Right lobe of liver (tissue), 6 donors: ENCODE data around the gene TFB2M. TPM values are rescaled to one million over a fixed set of nuclear protein-coding genes. Genes with fewer than 3 reads are reported as not detected.

Experiments
- ATAC-seq, 4 donors: fragments of 200-7000 bp; cut with Tn5 transposase; one replicate each; pipeline ENCODE4 v1.9.1; 2020; ENCODE audit warnings: mild to moderate bottlenecking in 4 of 4, moderate library complexity in 4 of 4
- DNase-seq, 3 donors: peaks; one replicate each; pipeline ENCODE4 v3.0.0-alpha.2; 2020
- H3K27ac ChIP-seq, 3 donors: fragments of 200-600 bp; one replicate each; pipeline ENCODE4 v1.8.0; 2022
- H3K27me3 ChIP-seq, 2 donors: fragments of 200-600 bp; one replicate each; pipeline ENCODE4 v1.8.0; 2022
- H3K36me3 ChIP-seq, 4 donors: fragments of 200-600 bp; sonication (generic) in 1 of 4; one replicate each; pipeline versions ENCODE4 v1.5.1 to v1.8.0; 2017 to 2022; ENCODE audit warnings: control low read depth in 1 of 4
- H3K4me1 ChIP-seq, 4 donors: fragments of 200-600 bp; sonication (generic) in 1 of 4; one replicate each; pipeline versions ENCODE4 v1.5.1 to v1.8.0; 2017 to 2022; ENCODE audit warnings: control low read depth in 1 of 4
- H3K4me3 ChIP-seq, 3 donors: fragments of 200-600 bp; one replicate each; pipeline ENCODE4 v1.8.0; 2022
- H3K9me3 ChIP-seq, 4 donors: fragments of 200-600 bp; sonication (generic) in 1 of 4; one replicate each; pipeline versions ENCODE4 v1.5.1 to v1.8.0; 2017 to 2022; ENCODE audit warnings: control low read depth in 1 of 4
- POLR2A ChIP-seq: fragments of 450-650 bp; IDR thresholded peaks from one replicate; pipeline ENCODE4 v1.6.1; 2017; ENCODE audit warnings: antibody characterized with exemption, mild to moderate bottlenecking
- WGBS: methylation state at CpG from one replicate; pipeline ENCODE4 v1.1.6; 2018; ENCODE audit warnings: low coverage, low lambda C conversion rate; ENCODE audit not compliant: insufficient coverage; ENCODE audit errors: missing lambda C conversion rate; 5-methylcytosine and 5-hydroxymethylcytosine counted together
- intact Hi-C, 2 donors: fragments of 100-400 bp; cut with DNase I; formaldehyde crosslinking; loops; one replicate each; pipeline versions ENCODE4 v1.11.2 to v1.14.1; 2022
- total RNA-seq, 6 experiments: library from RNA; depleted of rRNA in 2 of 6; stranded (reverse); fragments of >200 nt in 2 of 6; fragmentation: NEBNext Ultra II Directional in 3 of 6; extraction: Animal tissue kit (Norgen Biotek cat#: 25700) in 3 of 6; gene quantifications; one replicate each; pipeline versions ENCODE4 v1.1.0 to v1.2.4, GENCODE V29; 2016 to 2023
- TF ChIP-seq, protein P1 (sequence below), 4 donors: fragments of 200-600 bp in 3 of 4; fragments of 450-650 bp in 1 of 4; IDR thresholded peaks; one replicate each; pipeline versions ENCODE4 v1.5.1 to v1.8.0; 2016 to 2022; ENCODE audit warnings: antibody characterized with exemption in 4 of 4, mild to moderate bottlenecking in 2 of 4
- donor health status: DM: no; HTN: yes; CAD: no.
- donor health status: DM: no; HTN: no; CAD: no.
- donor health status: DM: no; HTN: no; CAD: no.
- donor health status: DM: no; HTN: yes; CAD: no.
- donor health status: DM: no; HTN: yes; CAD: no.

Gene TFB2M
- total RNA-seq, 6 experiments from 2014 or later, result 13.1 to 24.8 (median 19.6) TPM

DNA sequence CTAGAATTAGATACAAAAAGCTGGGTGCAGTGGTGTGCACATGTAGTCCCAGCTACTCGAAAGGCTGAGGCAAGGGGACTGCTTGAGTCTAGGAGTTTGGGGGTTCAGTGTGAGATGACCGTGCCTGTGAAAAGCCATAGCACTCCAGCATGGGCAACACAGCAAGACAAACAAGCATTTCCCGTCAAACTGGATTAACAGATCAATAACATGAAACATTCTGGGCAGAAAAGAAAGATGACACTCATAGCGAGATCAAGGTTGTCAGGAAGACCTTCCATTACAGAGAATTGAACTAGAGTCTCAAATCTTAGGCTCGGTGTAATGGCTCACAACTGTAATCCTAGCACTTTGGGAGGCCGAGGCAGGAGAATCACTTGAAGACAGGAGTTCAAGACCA, 14.0 kb downstream of the TFB2M start:
- H3K9me3 ChIP-seq, result no peaks in the 10 kb centered on the region
- H3K36me3 ChIP-seq, result peaks cover 0 to 30% (median 15%) of the 10 kb centered on the region in 4 donors
- peak overlapping the region in 1 of 3 donors; percentile 64 for H3K27ac ChIP-seq
- H3K27me3 ChIP-seq, result no peaks in the 10 kb centered on the region
- ATAC-seq, result peak in 3 of 4 donors; percentile 54 to 74 (median 68)
- no peak for TF ChIP-seq POLR2A
- TF ChIP-seq, protein P1, sequence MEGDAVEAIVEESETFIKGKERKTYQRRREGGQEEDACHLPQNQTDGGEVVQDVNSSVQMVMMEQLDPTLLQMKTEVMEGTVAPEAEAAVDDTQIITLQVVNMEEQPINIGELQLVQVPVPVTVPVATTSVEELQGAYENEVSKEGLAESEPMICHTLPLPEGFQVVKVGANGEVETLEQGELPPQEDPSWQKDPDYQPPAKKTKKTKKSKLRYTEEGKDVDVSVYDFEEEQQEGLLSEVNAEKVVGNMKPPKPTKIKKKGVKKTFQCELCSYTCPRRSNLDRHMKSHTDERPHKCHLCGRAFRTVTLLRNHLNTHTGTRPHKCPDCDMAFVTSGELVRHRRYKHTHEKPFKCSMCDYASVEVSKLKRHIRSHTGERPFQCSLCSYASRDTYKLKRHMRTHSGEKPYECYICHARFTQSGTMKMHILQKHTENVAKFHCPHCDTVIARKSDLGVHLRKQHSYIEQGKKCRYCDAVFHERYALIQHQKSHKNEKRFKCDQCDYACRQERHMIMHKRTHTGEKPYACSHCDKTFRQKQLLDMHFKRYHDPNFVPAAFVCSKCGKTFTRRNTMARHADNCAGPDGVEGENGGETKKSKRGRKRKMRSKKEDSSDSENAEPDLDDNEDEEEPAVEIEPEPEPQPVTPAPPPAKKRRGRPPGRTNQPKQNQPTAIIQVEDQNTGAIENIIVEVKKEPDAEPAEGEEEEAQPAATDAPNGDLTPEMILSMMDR (IDR thresholded peaks at IDR 0.05), result no peak
- peaks cover 0 to 43% (median 2%) of the 10 kb centered on the region in 4 donors for H3K4me1 ChIP-seq
- intact Hi-C loops, result no loop called here
- DNase-seq, result no peak
- 32% methylated on average over 5 of the region's 6 CpGs for WGBS
- H3K4me3 ChIP-seq, result no peak overlapping the region

DNA sequence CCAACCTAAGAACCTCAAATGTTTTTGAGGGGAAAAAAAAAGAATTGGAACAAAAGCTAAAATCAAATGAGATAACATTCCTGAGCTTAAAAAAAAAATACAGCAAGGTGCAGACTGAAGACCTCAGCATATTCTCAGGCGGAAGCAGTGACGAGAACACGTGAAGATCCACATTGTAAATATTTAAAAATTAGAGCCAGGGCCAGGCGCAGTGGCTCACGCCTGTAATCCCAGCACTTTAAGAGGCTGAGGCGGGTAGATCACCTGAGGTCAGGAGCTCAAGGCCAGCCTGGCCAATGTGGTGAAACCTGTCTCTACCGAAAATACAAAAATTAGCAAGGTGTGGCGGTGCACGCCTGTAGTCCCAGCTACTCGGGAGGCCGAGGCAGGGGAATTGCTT, 15.7 kb downstream of the TFB2M start:
- intact Hi-C loops, result no loop called here
- Histone ChIP-seq H3K4me3 (peak overlapping the region in 1 of 3 donors; percentile 10), H3K4me1 (peaks cover 0 to 43% (median 2%) of the 10 kb centered on the region in 4 donors), H3K27me3 (no peaks in the 10 kb centered on the region), H3K9me3 (no peaks in the 10 kb centered on the region), H3K36me3 (peaks cover 0 to 20% (median 9%) of the 10 kb centered on the region in 4 donors), H3K27ac (peak overlapping the region in 1 of 3 donors; percentile 64)
- TF ChIP-seq, protein P1 (IDR thresholded peaks at IDR 0.05), result no peak
- no peak for TF ChIP-seq POLR2A
- DNase-seq (no peak), ATAC-seq (peak in 3 of 4 donors; percentile 57 to 63 (median 58))
- 27% methylated on average over 10 of the region's 11 CpGs for WGBS

DNA sequence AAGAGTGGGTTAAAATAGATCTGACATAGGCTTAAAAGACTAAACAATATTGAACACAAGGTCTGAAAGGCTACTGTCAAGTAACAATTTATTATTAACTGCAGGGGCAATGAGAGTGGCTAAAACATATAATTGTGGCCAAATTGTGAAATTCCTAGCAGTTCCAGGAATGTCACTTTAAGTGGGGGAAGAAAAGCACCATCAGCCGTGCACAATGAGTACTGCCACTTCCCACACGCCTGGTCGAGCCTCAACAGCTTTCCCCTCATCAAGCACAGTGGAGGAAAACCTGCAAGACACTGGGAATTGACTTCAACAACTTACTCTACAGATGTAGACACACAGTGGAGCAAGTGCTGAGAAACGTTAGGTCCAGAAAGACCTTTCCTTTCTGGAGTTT, 16.4 kb downstream of the TFB2M start:
- H3K27ac ChIP-seq, result peak overlapping the region in 1 of 3 donors; percentile 64
- H3K4me1 ChIP-seq, result peaks cover 0 to 43% (median 2%) of the 10 kb centered on the region in 4 donors
- peak overlapping the region in 1 of 3 donors; percentile 10 for H3K4me3 ChIP-seq
- DNase-seq, result no peak
- WGBS, result 27% methylated on average over 4 of the region's 4 CpGs
- peak in 3 of 4 donors; percentile 74 to 75 (median 75) for ATAC-seq
- intact Hi-C loops, result no loop called here
- H3K9me3 ChIP-seq, result no peaks in the 10 kb centered on the region
- peaks cover 0 to 20% (median 7%) of the 10 kb centered on the region in 4 donors for H3K36me3 ChIP-seq
- no peaks in the 10 kb centered on the region for H3K27me3 ChIP-seq
- TF ChIP-seq, protein P1 (IDR thresholded peaks at IDR 0.05), result no peak
- no peak for TF ChIP-seq POLR2A

DNA sequence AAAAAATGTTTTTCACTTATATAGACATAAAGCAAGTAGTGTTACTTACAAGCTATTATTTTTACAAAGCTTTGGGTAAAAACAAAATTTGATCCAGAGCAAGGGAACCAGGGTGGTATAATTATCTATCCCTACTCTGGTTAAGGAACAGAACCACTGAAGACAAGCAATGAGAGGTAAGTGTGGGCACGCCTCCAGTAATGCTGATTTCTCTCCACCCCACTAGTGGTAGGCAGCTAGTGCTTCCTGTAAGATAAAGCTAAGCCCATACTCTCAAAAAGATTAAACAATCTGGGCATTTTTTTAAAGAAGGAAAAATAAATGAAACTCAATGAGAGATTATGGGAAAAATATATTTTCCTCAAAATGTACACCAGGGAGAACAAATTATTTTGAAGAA, 22.1 kb downstream of the TFB2M start:
- H3K27ac ChIP-seq, result no peak overlapping the region
- no peaks in the 10 kb centered on the region for H3K9me3 ChIP-seq
- intact Hi-C loops, result no loop called here
- peaks cover 0 to 59% (median 22%) of the 10 kb centered on the region in 4 donors for H3K36me3 ChIP-seq
- DNase-seq, result no peak
- peaks cover 0 to 6% (median 0%) of the 10 kb centered on the region in 4 donors for H3K4me1 ChIP-seq
- TF ChIP-seq POLR2A, result no peak
- TF ChIP-seq, protein P1 (IDR thresholded peaks at IDR 0.05), result no peak
- no peak for ATAC-seq
- 100% methylated on average over 1 of the region's 1 CpG for WGBS
- no peaks in the 10 kb centered on the region for H3K27me3 ChIP-seq
- no peak overlapping the region for H3K4me3 ChIP-seq
